Breast epithelium (tissue), 3 donors: ENCODE measurements around the gene STARD10.

ENCODE experiments used
- POLR2A ChIP-seq: fragments of 450-650 bp; IDR thresholded peaks from one replicate; pipeline ENCODE4 v1.6.1; 2016; ENCODE audit warnings: antibody characterized with exemption, mild to moderate bottlenecking, moderate library complexity
- POLR2AphosphoS5 ChIP-seq, 3 donors: sonication (generic); formaldehyde crosslinking; IDR thresholded peaks; one replicate each; pipeline ENCODE4 v1.6.1; 2017; ENCODE audit warnings: antibody characterized with exemption in 3 of 3
- TF ChIP-seq, protein P1 (sequence below), 3 donors: fragments of 450-650 bp; IDR thresholded peaks; one replicate each; pipeline ENCODE4 v1.5.1; 2016 to 2017; ENCODE audit warnings: antibody characterized with exemption in 3 of 3, mild to moderate bottlenecking in 3 of 3, moderate library complexity in 3 of 3

DNA sequence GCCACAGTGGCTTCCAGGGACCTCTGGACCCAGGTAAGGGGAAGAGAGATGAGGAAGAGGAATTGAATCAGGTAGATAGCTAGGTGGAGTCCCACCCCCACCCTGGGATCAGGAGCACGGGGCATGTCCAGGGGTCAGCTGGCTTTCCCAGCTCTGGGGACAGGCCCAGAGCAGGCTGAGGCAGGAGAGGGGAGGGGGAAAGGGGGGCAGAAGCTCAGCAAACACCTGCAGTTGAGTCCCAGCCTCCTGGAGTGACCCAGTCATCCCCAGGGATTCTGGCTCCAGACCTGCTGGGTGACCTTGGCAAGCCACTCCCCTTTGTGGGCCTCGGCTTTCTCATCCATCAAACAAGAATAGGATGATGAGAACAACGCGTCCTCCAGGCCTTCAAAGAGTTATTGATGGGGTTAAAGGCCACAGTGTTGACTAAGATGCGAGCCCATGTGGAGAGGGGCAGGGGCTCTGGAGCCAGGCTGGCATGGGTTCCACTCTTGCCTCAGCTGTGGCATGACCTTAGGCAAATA is 16.0 kb downstream of the STARD10 start:
- TF ChIP-seq, protein P1, sequence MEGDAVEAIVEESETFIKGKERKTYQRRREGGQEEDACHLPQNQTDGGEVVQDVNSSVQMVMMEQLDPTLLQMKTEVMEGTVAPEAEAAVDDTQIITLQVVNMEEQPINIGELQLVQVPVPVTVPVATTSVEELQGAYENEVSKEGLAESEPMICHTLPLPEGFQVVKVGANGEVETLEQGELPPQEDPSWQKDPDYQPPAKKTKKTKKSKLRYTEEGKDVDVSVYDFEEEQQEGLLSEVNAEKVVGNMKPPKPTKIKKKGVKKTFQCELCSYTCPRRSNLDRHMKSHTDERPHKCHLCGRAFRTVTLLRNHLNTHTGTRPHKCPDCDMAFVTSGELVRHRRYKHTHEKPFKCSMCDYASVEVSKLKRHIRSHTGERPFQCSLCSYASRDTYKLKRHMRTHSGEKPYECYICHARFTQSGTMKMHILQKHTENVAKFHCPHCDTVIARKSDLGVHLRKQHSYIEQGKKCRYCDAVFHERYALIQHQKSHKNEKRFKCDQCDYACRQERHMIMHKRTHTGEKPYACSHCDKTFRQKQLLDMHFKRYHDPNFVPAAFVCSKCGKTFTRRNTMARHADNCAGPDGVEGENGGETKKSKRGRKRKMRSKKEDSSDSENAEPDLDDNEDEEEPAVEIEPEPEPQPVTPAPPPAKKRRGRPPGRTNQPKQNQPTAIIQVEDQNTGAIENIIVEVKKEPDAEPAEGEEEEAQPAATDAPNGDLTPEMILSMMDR (IDR thresholded peaks at IDR 0.05): no peak
- no peak for TF ChIP-seq POLR2A
- TF ChIP-seq POLR2AphosphoS5 (IDR thresholded peaks at IDR 0.05): no peak
